ENCODE measurements around the gene RABGAP1L. TPM values are rescaled to one million over a fixed set of nuclear protein-coding genes. Genes with fewer than 3 reads are reported as not detected.

The RABGAP1L gene
- total RNA-seq, 2 experiments from 2014 or later: 59.8 to 67.6 TPM

DNA sequence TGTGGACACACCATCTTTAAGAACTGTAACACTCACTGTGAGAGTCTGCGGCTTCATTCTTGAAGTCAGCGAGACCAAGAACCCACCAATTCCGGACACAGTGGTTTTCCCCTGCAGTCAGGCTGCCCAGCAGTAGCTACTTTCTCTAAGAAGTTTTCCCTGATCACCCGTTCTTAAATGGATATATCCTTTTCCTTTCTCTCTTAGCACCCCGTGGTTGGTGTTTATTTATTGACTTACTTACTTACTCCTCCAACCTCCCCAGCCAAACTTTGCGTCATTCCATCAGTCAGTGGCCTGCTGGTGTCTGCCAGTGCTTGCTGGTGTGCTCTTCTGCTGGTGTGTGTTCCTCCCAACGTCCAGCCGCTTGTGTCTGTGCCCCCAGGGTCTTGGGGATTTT, 553.2 kb downstream of the RABGAP1L start:
- TF ChIP-seq, protein P1, sequence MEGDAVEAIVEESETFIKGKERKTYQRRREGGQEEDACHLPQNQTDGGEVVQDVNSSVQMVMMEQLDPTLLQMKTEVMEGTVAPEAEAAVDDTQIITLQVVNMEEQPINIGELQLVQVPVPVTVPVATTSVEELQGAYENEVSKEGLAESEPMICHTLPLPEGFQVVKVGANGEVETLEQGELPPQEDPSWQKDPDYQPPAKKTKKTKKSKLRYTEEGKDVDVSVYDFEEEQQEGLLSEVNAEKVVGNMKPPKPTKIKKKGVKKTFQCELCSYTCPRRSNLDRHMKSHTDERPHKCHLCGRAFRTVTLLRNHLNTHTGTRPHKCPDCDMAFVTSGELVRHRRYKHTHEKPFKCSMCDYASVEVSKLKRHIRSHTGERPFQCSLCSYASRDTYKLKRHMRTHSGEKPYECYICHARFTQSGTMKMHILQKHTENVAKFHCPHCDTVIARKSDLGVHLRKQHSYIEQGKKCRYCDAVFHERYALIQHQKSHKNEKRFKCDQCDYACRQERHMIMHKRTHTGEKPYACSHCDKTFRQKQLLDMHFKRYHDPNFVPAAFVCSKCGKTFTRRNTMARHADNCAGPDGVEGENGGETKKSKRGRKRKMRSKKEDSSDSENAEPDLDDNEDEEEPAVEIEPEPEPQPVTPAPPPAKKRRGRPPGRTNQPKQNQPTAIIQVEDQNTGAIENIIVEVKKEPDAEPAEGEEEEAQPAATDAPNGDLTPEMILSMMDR (IDR thresholded peaks at IDR 0.05): no peak
- no peak overlapping the region for H3K4me3 ChIP-seq (ENCODE audit: low read length)
- Mint-ChIP-seq H3K27me3 (no peaks in the 10 kb centered on the region), H3K36me3 (ENCODE audit: low read depth) (peaks cover 34% of the 10 kb centered on the region), H3K4me3 (no peak overlapping the region), H3K4me1 (ENCODE audit: low read depth) (no peaks in the 10 kb centered on the region), H3K9me3 (peaks cover 3% of the 10 kb centered on the region), H3K27ac (no peak overlapping the region)
- CTCF ChIA-PET: interaction anchor here (1.4 kb wide), 1 partner anchor 9 kb away, joined by 3 read pairs; no protein-coding TSS in a partner anchor
- intact Hi-C loops (cut with DNase I, micrococcal nuclease): no loop called here
- ATAC-seq (ENCODE audit: poor library complexity): no peak
- no peaks in the 10 kb centered on the region for H3K27me3 ChIP-seq (ENCODE audit: control insufficient read depth in 1 of 2, insufficient read depth in 2 of 2, low read length in 2 of 2)
- H3K9me3 ChIP-seq (ENCODE audit: control insufficient read depth in 1 of 2, insufficient read depth in 1 of 2, low read length in 2 of 2): peaks cover 0 to 14% of the 10 kb centered on the region in 2 experiments
- H3K4me1 ChIP-seq (ENCODE audit: insufficient read depth, low read length): no peaks in the 10 kb centered on the region
- POLR2A ChIA-PET: no interaction called here
- no peak overlapping the region for H3K27ac ChIP-seq (ENCODE audit: low read depth in 1 of 2, low read length in 2 of 2)
- no peaks in the 10 kb centered on the region for H3K36me3 ChIP-seq (ENCODE audit: insufficient read depth, low read length)
- no peak for DNase-seq

DNA sequence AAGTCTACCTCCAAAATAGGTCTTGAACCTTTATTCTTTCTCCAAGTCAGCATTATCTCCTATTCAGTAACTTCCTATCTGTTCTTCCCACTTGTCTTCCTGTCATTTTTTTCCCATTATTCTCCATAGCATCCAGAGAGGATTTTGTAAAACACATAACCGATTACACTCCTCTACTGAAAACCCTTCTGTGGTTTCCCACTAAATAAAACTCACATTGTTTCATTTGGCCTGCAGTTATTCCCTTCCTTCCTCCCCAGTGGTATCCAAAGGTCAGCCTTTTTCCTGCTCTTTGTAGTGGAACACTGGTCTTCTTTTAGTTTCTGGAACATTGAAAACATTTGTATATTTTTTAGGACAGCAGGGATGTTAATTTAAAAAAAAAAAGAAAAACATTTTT, 554.5 kb downstream of the RABGAP1L start:
- no peak for ATAC-seq (ENCODE audit: poor library complexity)
- no peaks in the 10 kb centered on the region for H3K27me3 ChIP-seq (ENCODE audit: control insufficient read depth in 1 of 2, insufficient read depth in 2 of 2, low read length in 2 of 2)
- Mint-ChIP-seq H3K9me3 (no peaks in the 10 kb centered on the region), H3K4me1 (ENCODE audit: low read depth) (no peaks in the 10 kb centered on the region), H3K4me3 (no peak overlapping the region), H3K27me3 (no peaks in the 10 kb centered on the region), H3K36me3 (ENCODE audit: low read depth) (peaks cover 24% of the 10 kb centered on the region), H3K27ac (no peak overlapping the region)
- H3K9me3 ChIP-seq (ENCODE audit: control insufficient read depth in 1 of 2, insufficient read depth in 1 of 2, low read length in 2 of 2): peaks cover 0 to 14% of the 10 kb centered on the region in 2 experiments
- no peaks in the 10 kb centered on the region for H3K36me3 ChIP-seq (ENCODE audit: insufficient read depth, low read length)
- H3K4me1 ChIP-seq (ENCODE audit: insufficient read depth, low read length): no peaks in the 10 kb centered on the region
- intact Hi-C loops (cut with DNase I, micrococcal nuclease): no loop called here
- CTCF ChIA-PET: no interaction called here
- TF ChIP-seq, protein P1 (IDR thresholded peaks at IDR 0.05): no peak
- no peak for DNase-seq
- H3K27ac ChIP-seq (ENCODE audit: low read depth in 1 of 2, low read length in 2 of 2): no peak overlapping the region
- no peak overlapping the region for H3K4me3 ChIP-seq (ENCODE audit: low read length)
- POLR2A ChIA-PET: no interaction called here

DNA sequence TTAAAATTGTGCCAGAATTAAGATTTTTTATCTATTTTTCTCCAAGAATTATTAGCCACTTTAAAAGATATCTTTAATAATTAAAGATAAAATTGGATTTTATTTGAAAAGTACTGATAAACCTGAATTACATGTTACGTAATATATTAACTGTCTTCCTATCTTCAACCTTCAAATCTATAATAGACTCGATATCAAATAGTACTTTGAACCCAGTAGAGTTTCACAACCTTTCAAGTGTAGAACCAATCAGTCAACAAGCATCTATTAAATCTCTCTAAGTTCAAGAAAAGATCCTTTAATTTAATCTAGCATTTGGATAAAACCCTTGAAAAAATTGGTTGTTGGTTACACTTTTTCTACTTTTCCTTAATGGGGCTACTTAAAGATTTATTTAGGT, 559.9 kb downstream of the RABGAP1L start:
- H3K4me1 Mint-ChIP-seq (ENCODE audit: low read depth): no peaks in the 10 kb centered on the region
- H3K27ac Mint-ChIP-seq: no peak overlapping the region
- no peak overlapping the region for H3K4me3 Mint-ChIP-seq
- ChIA-PET CTCF (interaction anchor here (0.7 kb wide), 1 partner anchor 1294 kb away, joined by 3 read pairs; no protein-coding TSS in a partner anchor), POLR2A (no interaction called here)
- TF ChIP-seq, protein P1 (IDR thresholded peaks at IDR 0.05): no peak
- Histone ChIP-seq H3K27me3 (ENCODE audit: control insufficient read depth in 1 of 2, insufficient read depth in 2 of 2, low read length in 2 of 2) (no peaks in the 10 kb centered on the region), H3K4me3 (ENCODE audit: low read length) (no peak overlapping the region), H3K27ac (ENCODE audit: low read depth in 1 of 2, low read length in 2 of 2) (no peak overlapping the region), H3K36me3 (ENCODE audit: insufficient read depth, low read length) (no peaks in the 10 kb centered on the region), H3K9me3 (ENCODE audit: control insufficient read depth in 1 of 2, insufficient read depth in 1 of 2, low read length in 2 of 2) (no peaks in the 10 kb centered on the region), H3K4me1 (ENCODE audit: insufficient read depth, low read length) (no peaks in the 10 kb centered on the region)
- ATAC-seq (ENCODE audit: poor library complexity) (no peak), DNase-seq (no peak)
- H3K27me3 Mint-ChIP-seq: no peaks in the 10 kb centered on the region
- peaks cover under 1% of the 10 kb centered on the region for H3K36me3 Mint-ChIP-seq (ENCODE audit: low read depth)
- intact Hi-C loops (cut with DNase I, micrococcal nuclease): no loop called here
- H3K9me3 Mint-ChIP-seq: no peaks in the 10 kb centered on the region

Measured in CD4-positive, alpha-beta T cell (primary cell).